OCI-LY3 (cell line): ENCODE results near the gene CPZ.

Experiments
- CTCF ChIP-seq: fragments of 200-600, 300-600 bp; sonication (generic); IDR thresholded peaks from 2 replicates; pipeline ENCODE4 v1.5.1; 2014; ENCODE audit warnings: antibody characterized with exemption, low read length, low read depth
- EZH2phosphoT487 ChIP-seq: fragments of 200-600 bp; shearing (Covaris generic); IDR thresholded peaks from 2 replicates; pipeline ENCODE4 v1.6.1; 2018; ENCODE audit warnings: antibody characterized with exemption, mixed run types, low read depth

DNA sequence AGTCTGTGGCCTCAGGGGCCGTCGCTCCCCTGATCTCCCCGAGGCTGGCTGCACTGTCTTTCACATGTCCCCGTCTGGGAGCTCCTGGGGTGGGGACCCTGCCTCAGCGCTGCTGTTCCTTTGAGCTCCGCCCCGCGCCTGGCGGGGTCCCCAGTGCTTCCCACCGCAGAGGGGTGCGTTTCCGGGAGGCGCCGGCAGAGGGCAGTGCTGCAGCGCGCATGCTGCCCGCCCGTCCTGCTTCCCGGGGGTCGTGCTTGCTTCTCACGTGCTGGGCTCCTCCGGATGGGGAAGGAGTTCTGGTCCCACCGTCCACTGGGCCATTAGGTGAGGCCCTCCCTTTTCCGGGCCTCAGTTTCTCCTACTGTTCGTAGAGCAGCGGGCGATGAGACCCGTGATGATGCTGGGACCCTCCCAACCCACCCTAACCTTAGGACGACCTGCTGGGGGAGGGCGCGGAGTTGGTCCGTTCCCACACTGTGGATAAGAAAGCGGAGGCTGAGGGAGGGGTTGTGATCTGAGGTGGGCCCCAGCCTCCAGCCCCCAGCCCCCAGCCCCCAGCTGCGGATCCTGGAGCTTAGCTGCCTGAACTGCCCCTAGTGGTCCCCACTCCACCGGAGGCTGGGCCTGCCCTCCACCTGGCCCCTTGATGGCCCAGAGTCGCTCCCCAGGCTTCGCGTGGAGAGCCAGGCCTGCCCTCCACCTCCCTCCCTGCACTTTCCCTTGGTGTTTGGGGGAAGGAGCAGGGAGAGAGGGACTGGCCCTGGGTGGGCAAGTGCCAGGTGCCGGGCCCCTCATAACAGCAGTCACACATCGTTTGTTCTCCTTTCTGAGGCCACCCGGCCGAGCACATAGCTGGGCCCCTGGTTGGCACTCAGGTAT lies 15.3 kb downstream of the CPZ start:
- TF ChIP-seq CTCF (peak; percentile 93), EZH2phosphoT487 (no peak)
